Fibroblast of pulmonary artery (primary cell): ENCODE results near the gene RPIA.
"Not testable (repeated sequence)": the region's sequence is repeated elsewhere in the genome, so short reads cannot be mapped to it uniquely, and the experiment has no call there.

Experiments used
- DNase-seq: peaks from one replicate; pipeline ENCODE4 v3.0.0-alpha.2; 2010; ENCODE audit warnings: low read depth
- H3K4me3 ChIP-seq: replicated peaks from 2 replicates; pipeline ENCODE4 v1.5.1; 2011; ENCODE audit warnings: low read depth, mild to moderate bottlenecking, control low read depth, low read length, moderate library complexity
- CTCF ChIP-seq: IDR thresholded peaks from 2 replicates; pipeline ENCODE4 v1.5.1; 2011; ENCODE audit warnings: mild to moderate bottlenecking, control low read depth, low read length, inconsistent platforms; ENCODE audit errors: missing control alignments

The RPIA gene

GRCh38 chr2:88754585-88755320 lies 63.3 kb downstream of the RPIA start:
- no peak for TF ChIP-seq CTCF
- no peak overlapping the region for H3K4me3 ChIP-seq

GRCh38 chr2:88755836-88756235 lies 64.4 kb downstream of the RPIA start:
- TF ChIP-seq CTCF: no peak
- DNase-seq: no peak
- H3K4me3 ChIP-seq: no peak overlapping the region

More at GRCh38 chr2:88754585-88755320, 63.3 kb downstream of the RPIA start:
- no peak for DNase-seq

GRCh38 chr2:88757025-88757424 lies 65.6 kb downstream of the RPIA start:
- no peak for TF ChIP-seq CTCF
- no peak for DNase-seq
- no peak overlapping the region for H3K4me3 ChIP-seq

GRCh38 chr2:88758702-88759101 lies 67.2 kb downstream of the RPIA start:
- DNase-seq, H3K4me3 ChIP-seq: not testable (repeated sequence)

- no peak for TF ChIP-seq CTCF
- no peak overlapping the region for H3K4me3 ChIP-seq
- no peak for DNase-seq
Measured at GRCh38 chr2:88760819-88761598, 69.5 kb downstream of the RPIA start.

- no peak overlapping the region for H3K4me3 ChIP-seq
Measured at GRCh38 chr2:88764141-88764849, 72.8 kb downstream of the RPIA start.

More at GRCh38 chr2:88764141-88764849, 72.8 kb downstream of the RPIA start:
- no peak for TF ChIP-seq CTCF
- no peak for DNase-seq
